ENCODE results near the gene MEGF11.

DNA sequence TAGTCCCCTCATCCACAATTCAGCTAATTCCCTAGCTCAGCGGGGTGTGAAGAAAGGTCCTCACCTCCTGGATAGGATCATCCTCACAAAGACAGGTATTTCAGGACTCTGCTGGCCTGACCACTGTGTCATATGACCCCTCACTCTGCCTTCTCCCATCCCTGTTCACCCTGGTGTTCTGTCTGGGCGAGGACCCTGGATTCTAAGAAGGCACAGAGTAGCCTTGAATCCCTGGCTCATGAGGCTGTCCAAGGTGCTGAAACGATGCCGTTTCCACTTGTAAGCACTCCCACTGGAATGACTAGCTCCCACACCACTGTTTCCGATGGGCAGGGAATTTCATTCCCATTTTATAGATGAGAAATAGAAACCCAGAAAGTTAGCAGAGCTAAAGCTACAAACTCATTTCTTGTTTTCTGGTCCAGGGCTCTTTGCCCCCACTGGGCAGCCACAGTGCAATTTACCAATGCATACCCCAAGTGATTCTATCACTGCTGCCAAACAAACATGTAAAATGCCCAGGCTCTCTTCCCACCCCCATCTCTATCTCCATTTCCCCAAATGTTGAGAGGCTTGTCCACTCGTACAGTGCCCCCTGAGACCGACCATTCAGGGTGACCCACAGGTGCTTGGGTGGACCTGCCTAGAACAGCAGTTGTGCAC lies 301.0 kb downstream of the MEGF11 start:
- TF ChIP-seq EZH2 (IDR thresholded peaks at IDR 0.05; ENCODE audit: low read depth) = no peak
- TF ChIP-seq, protein P1, sequence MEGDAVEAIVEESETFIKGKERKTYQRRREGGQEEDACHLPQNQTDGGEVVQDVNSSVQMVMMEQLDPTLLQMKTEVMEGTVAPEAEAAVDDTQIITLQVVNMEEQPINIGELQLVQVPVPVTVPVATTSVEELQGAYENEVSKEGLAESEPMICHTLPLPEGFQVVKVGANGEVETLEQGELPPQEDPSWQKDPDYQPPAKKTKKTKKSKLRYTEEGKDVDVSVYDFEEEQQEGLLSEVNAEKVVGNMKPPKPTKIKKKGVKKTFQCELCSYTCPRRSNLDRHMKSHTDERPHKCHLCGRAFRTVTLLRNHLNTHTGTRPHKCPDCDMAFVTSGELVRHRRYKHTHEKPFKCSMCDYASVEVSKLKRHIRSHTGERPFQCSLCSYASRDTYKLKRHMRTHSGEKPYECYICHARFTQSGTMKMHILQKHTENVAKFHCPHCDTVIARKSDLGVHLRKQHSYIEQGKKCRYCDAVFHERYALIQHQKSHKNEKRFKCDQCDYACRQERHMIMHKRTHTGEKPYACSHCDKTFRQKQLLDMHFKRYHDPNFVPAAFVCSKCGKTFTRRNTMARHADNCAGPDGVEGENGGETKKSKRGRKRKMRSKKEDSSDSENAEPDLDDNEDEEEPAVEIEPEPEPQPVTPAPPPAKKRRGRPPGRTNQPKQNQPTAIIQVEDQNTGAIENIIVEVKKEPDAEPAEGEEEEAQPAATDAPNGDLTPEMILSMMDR (conservative IDR thresholded peaks at IDR 0.05) = no peak
